ENCODE results near the gene ZNF423. TPM values are rescaled to one million over a fixed set of nuclear protein-coding genes. Genes with fewer than 3 reads are reported as not detected.
A peak's percentile ranks its signal among the peaks of the same experiment; 100 is the strongest.

Gene ZNF423
- total and polyA plus RNA-seq, 4 donors: 1.1 to 14.8 (median 3.3) TPM

DNA sequence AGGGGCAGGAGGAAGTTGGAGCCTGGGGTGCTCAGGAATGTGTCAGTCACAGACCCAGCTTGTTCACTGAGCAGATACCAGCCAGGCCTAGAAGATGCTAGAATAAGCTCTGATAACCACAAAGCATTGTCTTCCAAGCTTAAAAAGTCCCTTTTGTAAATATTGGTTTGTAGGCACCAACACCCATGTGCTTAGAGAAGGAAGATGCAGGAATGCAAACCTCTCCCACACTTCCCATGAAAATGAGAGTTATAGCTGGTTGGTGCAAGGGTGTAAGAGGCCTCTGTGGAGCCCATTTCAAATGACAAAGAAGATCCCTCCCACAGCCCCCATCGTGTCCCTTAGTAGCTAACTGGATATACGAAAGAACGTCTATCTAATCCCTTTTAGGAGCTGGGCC, 272.0 kb downstream of the ZNF423 start:
- WGBS, 2 donors: 81 to 90% methylated on average over 3 of the region's 3 CpGs
- H3K4me1 ChIP-seq (ENCODE audit: control insufficient read depth in 5 of 5, insufficient read depth in 5 of 5, low read length in 5 of 5): peaks cover 0 to 33% (median 5%) of the 10 kb centered on the region in 5 donors
- TF ChIP-seq, protein P1, sequence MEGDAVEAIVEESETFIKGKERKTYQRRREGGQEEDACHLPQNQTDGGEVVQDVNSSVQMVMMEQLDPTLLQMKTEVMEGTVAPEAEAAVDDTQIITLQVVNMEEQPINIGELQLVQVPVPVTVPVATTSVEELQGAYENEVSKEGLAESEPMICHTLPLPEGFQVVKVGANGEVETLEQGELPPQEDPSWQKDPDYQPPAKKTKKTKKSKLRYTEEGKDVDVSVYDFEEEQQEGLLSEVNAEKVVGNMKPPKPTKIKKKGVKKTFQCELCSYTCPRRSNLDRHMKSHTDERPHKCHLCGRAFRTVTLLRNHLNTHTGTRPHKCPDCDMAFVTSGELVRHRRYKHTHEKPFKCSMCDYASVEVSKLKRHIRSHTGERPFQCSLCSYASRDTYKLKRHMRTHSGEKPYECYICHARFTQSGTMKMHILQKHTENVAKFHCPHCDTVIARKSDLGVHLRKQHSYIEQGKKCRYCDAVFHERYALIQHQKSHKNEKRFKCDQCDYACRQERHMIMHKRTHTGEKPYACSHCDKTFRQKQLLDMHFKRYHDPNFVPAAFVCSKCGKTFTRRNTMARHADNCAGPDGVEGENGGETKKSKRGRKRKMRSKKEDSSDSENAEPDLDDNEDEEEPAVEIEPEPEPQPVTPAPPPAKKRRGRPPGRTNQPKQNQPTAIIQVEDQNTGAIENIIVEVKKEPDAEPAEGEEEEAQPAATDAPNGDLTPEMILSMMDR (IDR thresholded peaks at IDR 0.05; ENCODE audit: control extremely low read depth, extremely low read depth): no peak
- ATAC-seq (ENCODE audit: insufficient read depth, low FRiP score) (no peak), DNase-seq (no peak)
- H3K9ac ChIP-seq (ENCODE audit: insufficient read depth in 1 of 2, low read length in 2 of 2): no peak overlapping the region
- no peaks in the 10 kb centered on the region for H3K27me3 ChIP-seq (ENCODE audit: control insufficient read depth in 3 of 3, insufficient read depth in 3 of 3, low read length in 2 of 3)
- H3K27ac ChIP-seq (ENCODE audit: low read depth in 1 of 2, low read length in 1 of 2): no peak overlapping the region
- no peak overlapping the region for H3K4me3 ChIP-seq
- H3K36me3 ChIP-seq (ENCODE audit: control insufficient read depth in 4 of 4, insufficient read depth in 4 of 4, low read length in 4 of 4): no peaks in the 10 kb centered on the region
- H3K9me3 ChIP-seq (ENCODE audit: control insufficient read depth in 4 of 4, insufficient read depth in 3 of 4, low read length in 3 of 4): no peaks in the 10 kb centered on the region

DNA sequence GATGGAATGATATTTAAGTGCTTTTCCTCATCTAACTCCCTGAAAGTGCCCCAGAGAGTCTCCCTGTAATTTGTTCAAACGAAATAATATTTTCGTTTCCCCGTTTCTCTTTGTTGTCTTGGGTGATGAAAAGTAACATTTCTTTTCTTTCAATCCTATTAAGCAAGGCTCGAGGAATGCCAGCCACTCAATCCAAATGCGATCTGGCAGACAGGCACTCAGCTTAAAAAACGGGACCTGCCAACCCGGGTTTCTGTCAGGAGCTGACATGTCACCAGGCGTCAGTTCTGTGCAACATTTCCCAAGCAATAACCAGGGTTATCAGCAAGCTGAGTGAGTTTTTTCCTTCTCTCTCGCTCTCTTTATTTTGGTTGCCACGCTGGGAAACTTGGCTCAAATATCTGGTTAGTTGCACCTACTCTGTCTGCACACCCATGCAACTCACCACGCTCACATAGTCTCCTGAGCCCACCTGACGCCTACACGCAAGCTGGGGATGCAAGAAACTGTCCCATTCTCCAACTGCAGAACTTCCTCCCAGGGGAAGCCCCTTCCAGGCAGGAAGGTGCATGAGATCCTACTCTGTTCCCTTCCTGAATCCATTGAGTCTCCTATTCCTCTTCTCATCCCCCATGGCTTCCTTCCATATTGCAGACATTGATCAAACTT, 274.1 kb downstream of the ZNF423 start:
- H3K4me1 ChIP-seq (ENCODE audit: control insufficient read depth in 5 of 5, insufficient read depth in 5 of 5, low read length in 5 of 5): peaks cover 0 to 38% (median 5%) of the 10 kb centered on the region in 5 donors
- H3K36me3 ChIP-seq (ENCODE audit: control insufficient read depth in 4 of 4, insufficient read depth in 4 of 4, low read length in 4 of 4): no peaks in the 10 kb centered on the region
- H3K9me3 ChIP-seq (ENCODE audit: control insufficient read depth in 4 of 4, insufficient read depth in 3 of 4, low read length in 3 of 4): peaks cover 0 to 2% (median 0%) of the 10 kb centered on the region in 4 donors
- no peak overlapping the region for H3K27ac ChIP-seq (ENCODE audit: low read depth in 1 of 2, low read length in 1 of 2)
- DNase-seq (peak in 2 of 3 donors; percentile 29 to 55), ATAC-seq (ENCODE audit: insufficient read depth, low FRiP score) (no peak)
- no peak overlapping the region for H3K4me3 ChIP-seq
- H3K27me3 ChIP-seq (ENCODE audit: control insufficient read depth in 3 of 3, insufficient read depth in 3 of 3, low read length in 2 of 3): no peaks in the 10 kb centered on the region
- WGBS, 2 donors: 70 to 86% methylated on average over 13 of the region's 13 CpGs
- TF ChIP-seq, protein P1 (IDR thresholded peaks at IDR 0.05; ENCODE audit: control extremely low read depth, extremely low read depth): no peak
- H3K9ac ChIP-seq (ENCODE audit: insufficient read depth in 1 of 2, low read length in 2 of 2): no peak overlapping the region

DNA sequence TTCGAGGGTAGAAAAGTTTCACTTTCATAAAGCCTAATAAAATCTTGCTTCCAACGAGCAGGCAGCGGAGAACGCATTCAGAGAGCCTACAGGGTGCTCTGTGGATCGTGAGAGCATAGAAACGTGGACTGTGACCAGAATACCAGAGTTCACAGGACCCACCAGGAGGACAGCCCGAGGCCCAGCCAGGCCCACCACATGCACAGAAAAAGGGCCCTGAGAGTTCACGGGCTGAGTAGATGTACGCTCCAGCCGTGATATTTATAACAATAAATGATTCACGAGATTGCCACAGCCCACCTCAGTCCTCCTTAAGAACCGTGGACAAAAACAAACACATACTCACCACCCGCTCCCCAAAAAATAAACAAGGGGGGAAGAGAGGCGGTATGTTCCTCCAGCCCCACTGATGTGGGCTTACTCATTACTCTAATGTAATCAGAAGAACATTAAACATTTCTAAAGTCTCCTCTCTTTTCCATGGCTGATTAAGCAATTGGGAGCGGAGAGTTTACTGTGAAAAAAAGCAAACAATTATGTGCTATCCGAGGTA, 275.1 kb downstream of the ZNF423 start:
- Histone ChIP-seq H3K9ac (ENCODE audit: insufficient read depth in 1 of 2, low read length in 2 of 2) (peak overlapping the region in 1 of 2 donors; percentile 11), H3K9me3 (ENCODE audit: control insufficient read depth in 4 of 4, insufficient read depth in 3 of 4, low read length in 3 of 4) (peaks cover 0 to 2% (median 0%) of the 10 kb centered on the region in 4 donors), H3K27me3 (ENCODE audit: control insufficient read depth in 3 of 3, insufficient read depth in 3 of 3, low read length in 2 of 3) (no peaks in the 10 kb centered on the region), H3K4me3 (no peak overlapping the region), H3K4me1 (ENCODE audit: control insufficient read depth in 5 of 5, insufficient read depth in 5 of 5, low read length in 5 of 5) (peaks cover 0 to 36% (median 5%) of the 10 kb centered on the region in 5 donors), H3K27ac (ENCODE audit: low read depth in 1 of 2, low read length in 1 of 2) (no peak overlapping the region), H3K36me3 (ENCODE audit: control insufficient read depth in 4 of 4, insufficient read depth in 4 of 4, low read length in 4 of 4) (no peaks in the 10 kb centered on the region)
- DNase-seq (peak in 2 of 3 donors; percentile 36 to 37), ATAC-seq (ENCODE audit: insufficient read depth, low FRiP score) (no peak)
- TF ChIP-seq, protein P1 (IDR thresholded peaks at IDR 0.05; ENCODE audit: control extremely low read depth, extremely low read depth): no peak
- WGBS, 2 donors: 73 to 82% methylated on average over 16 of the region's 16 CpGs

All from lung (tissue), 12 donors.